ENCODE results near the gene HOXA7. TPM values are rescaled to one million over a fixed set of nuclear protein-coding genes. Genes with fewer than 3 reads are reported as not detected.

Gene HOXA7
- 0.13 TPM in 1 of 2 replicates, not detected in the other for total RNA-seq

GRCh38 chr7:27156508-27156898 is at the start of gene HOXA7:
Gene HOXA7 (minus strand): TSS chr7:27156675. CDS start chr7:27156545, 130 bp downstream.

GRCh38 chr7:27199849-27200760 is 43.6 kb upstream of the HOXA7 start, which contains the start of gene HOXA13:
Gene HOXA13 (minus strand): TSS chr7:27200091. CDS start chr7:27200077, 14 bp downstream.

GRCh38 chr7:27185013-27185853 is 28.8 kb upstream of the HOXA7 start, which contains the start of gene HOXA11:
Gene HOXA11 (minus strand): TSS chr7:27185232. CDS start chr7:27185144, 88 bp downstream.

GRCh38 chr7:27173956-27174873 is 17.7 kb upstream of the HOXA7 start, which contains the start of gene HOXA10:
Gene HOXA10 (minus strand): TSS chr7:27174320. CDS start chr7:27174306, 14 bp downstream.

GRCh38 chr7:27165089-27165995 is 8.9 kb upstream of the HOXA7 start, which contains the start of gene HOXA9:
Gene HOXA9 (minus strand): TSS chr7:27165537. CDS start chr7:27165457, 80 bp downstream.

GRCh38 chr7:27151931-27152815 is 4.3 kb downstream of the HOXA7 start, which contains the start of gene HOXA3:
Gene HOXA3 (minus strand): TSS chr7:27152583. CDS start chr7:27110640, 41,943 bp downstream.

GRCh38 chr7:27147199-27148030 is 9.1 kb downstream of the HOXA7 start, which contains the start of gene HOXA6:
Gene HOXA6 (minus strand): TSS chr7:27147774. CDS start chr7:27147749, 25 bp downstream.

GRCh38 chr7:27143023-27143949 is 13.2 kb downstream of the HOXA7 start, which contains the start of gene HOXA5:
Gene HOXA5 (minus strand): TSS chr7:27143681. CDS start chr7:27143607, 74 bp downstream.

GRCh38 chr7:27130540-27131389 is 25.7 kb downstream of the HOXA7 start, which contains the start of gene HOXA4:
Gene HOXA4 (minus strand): TSS chr7:27130757. CDS start chr7:27130733, 24 bp downstream.

Other genes starting within 250 kb of the HOXA7 start
- 0.20 and 0.52 TPM in 2 replicates for gene HOXA1, start 60.7 kb downstream of the HOXA7 start, total RNA-seq
- 1.2 and 1.4 TPM in 2 replicates for gene HOXA2, start 54.0 kb downstream of the HOXA7 start, total RNA-seq
- 0.59 and 2.0 TPM in 2 replicates for gene HOXA4, start 25.9 kb downstream of the HOXA7 start, total RNA-seq
- gene HOXA5, start 13.0 kb downstream of the HOXA7 start, total RNA-seq: 1.2 and 5.1 TPM in 2 replicates
- 1.4 TPM in 1 of 2 replicates, not detected in the other for gene HOXA6, start 8.9 kb downstream of the HOXA7 start, total RNA-seq
- gene HOXA3, start 4.1 kb downstream of the HOXA7 start, total RNA-seq: 4.4 and 5.8 TPM in 2 replicates
- gene HOXA9, start 8.9 kb upstream of the HOXA7 start, total RNA-seq: 0.33 TPM in 1 of 2 replicates, not detected in the other
- gene HOXA10, start 17.6 kb upstream of the HOXA7 start, total RNA-seq: 0.78 TPM in 1 of 2 replicates, not detected in the other
- 0.13 TPM in 1 of 2 replicates, not detected in the other for gene HOXA11, start 28.6 kb upstream of the HOXA7 start, total RNA-seq
- not detected in 2 replicates for gene HOXA13, start 43.4 kb upstream of the HOXA7 start, total RNA-seq
- not detected in 2 replicates for gene EVX1, start 86.1 kb upstream of the HOXA7 start, total RNA-seq

Measured in smooth muscle cell of the pulmonary artery (primary cell).